Panc1 (cell line): ENCODE measurements around the gene SP6.

Source experiments
- CTCF ChIP-seq: fragments of 450-650 bp; IDR thresholded peaks from 2 replicates; pipeline ENCODE4 v1.5.1; 2017; ENCODE audit warnings: mild to moderate bottlenecking
- POLR2AphosphoS5 ChIP-seq: IDR thresholded peaks from 2 replicates; pipeline ENCODE4 v1.6.1; 2012; ENCODE audit warnings: mild to moderate bottlenecking, low read depth, low read length, moderate library complexity
- SIN3A ChIP-seq: IDR thresholded peaks from 2 replicates; pipeline ENCODE4 v1.6.1; 2012; ENCODE audit warnings: low read depth, mild to moderate bottlenecking, low read length, moderate library complexity, borderline replicate concordance; ENCODE audit not compliant: insufficient read depth
- TCF7L2 ChIP-seq: IDR thresholded peaks from 2 replicates; pipeline ENCODE4 v1.6.1; 2011; ENCODE audit warnings: mild to moderate bottlenecking, low read depth, low read length, inconsistent platforms
- TF ChIP-seq, protein P1 (sequence below), 2 experiments: IDR thresholded peaks; 2 replicates each; pipeline ENCODE4 v1.6.1; 2011 to 2012; ENCODE audit warnings: low read depth in 2 of 2, control low read depth in 1 of 2, low read length in 1 of 2, mild to moderate bottlenecking in 1 of 2, moderate library complexity in 1 of 2; ENCODE audit not compliant: insufficient read depth in 1 of 2

DNA sequence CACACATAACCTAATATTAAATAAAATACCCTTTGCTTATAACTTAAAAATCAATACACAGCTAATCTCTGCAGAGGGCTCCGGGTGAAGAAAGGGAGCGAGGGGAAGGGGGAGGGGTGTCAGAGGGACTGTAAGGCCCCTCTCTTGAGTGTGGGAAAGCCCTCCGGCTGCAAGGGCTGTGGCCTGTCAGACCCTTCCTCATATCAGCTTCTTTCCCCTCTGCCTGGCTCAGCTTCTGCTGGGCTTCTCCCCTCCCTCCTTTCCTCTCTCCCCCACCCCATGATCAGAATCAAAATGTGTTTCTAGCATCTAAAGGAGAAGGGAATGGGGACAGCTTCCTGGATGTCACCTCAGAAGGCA, 5.3 kb downstream of the SP6 start:
- TF ChIP-seq CTCF (no peak), POLR2AphosphoS5 (no peak), SIN3A (no peak), TCF7L2 (no peak)
- TF ChIP-seq, protein P1, sequence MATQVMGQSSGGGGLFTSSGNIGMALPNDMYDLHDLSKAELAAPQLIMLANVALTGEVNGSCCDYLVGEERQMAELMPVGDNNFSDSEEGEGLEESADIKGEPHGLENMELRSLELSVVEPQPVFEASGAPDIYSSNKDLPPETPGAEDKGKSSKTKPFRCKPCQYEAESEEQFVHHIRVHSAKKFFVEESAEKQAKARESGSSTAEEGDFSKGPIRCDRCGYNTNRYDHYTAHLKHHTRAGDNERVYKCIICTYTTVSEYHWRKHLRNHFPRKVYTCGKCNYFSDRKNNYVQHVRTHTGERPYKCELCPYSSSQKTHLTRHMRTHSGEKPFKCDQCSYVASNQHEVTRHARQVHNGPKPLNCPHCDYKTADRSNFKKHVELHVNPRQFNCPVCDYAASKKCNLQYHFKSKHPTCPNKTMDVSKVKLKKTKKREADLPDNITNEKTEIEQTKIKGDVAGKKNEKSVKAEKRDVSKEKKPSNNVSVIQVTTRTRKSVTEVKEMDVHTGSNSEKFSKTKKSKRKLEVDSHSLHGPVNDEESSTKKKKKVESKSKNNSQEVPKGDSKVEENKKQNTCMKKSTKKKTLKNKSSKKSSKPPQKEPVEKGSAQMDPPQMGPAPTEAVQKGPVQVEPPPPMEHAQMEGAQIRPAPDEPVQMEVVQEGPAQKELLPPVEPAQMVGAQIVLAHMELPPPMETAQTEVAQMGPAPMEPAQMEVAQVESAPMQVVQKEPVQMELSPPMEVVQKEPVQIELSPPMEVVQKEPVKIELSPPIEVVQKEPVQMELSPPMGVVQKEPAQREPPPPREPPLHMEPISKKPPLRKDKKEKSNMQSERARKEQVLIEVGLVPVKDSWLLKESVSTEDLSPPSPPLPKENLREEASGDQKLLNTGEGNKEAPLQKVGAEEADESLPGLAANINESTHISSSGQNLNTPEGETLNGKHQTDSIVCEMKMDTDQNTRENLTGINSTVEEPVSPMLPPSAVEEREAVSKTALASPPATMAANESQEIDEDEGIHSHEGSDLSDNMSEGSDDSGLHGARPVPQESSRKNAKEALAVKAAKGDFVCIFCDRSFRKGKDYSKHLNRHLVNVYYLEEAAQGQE (IDR thresholded peaks at IDR 0.05; ENCODE audit: insufficient read depth in 1 of 2, low read depth in 2 of 2, low read length in 1 of 2), result no peak
